Endothelial cell of umbilical vein (primary cell): Measurements from ENCODE around the gene ARL2BP. TPM values are rescaled to one million over a fixed set of nuclear protein-coding genes. Genes with fewer than 3 reads are reported as not detected.

Experiments
- BruUV-seq: library from RNA; stranded (reverse); fragments of 400-500 nt; replicated peaks from 2 replicates; lab custom pipeline; 2021; lab: Mats Ljungman, UMichigan
- CTCF ChIA-PET: fragments of 300-600, 350-600 bp; sonication (Branson Sonifier 250); formaldehyde crosslinking; loops from one replicate; lab custom pipeline; 2021; ENCODE audit warnings: antibody characterized with exemption, inconsistent platforms; lab: Charles Lee
- POLR2A ChIA-PET: fragments of 300-600, 350-600 bp; sonication (Branson Sonifier 250); formaldehyde crosslinking; loops from one replicate; lab custom pipeline; 2021; ENCODE audit warnings: antibody characterized with exemption, inconsistent platforms; lab: Charles Lee
- DNase-seq: peaks from one replicate; pipeline ENCODE4 v3.0.0-alpha.2; 2011; ENCODE audit warnings: low read depth, low spot score
- FAIRE-seq: peaks from 2 replicates; lab custom pipeline; 2011; peaks lifted over from hg19 to GRCh38; lab: Jason Lieb, UNC
- H2AFZ ChIP-seq: 2 replicates; pipeline ENCODE4 v1.6.0; 2012; ENCODE audit warnings: low read depth, low read length, control low read depth, inconsistent platforms
- H3K27ac ChIP-seq: 2 replicates; pipeline ENCODE4 v1.5.1; 2011; ENCODE audit warnings: low read depth, mild to moderate bottlenecking, control low read depth, low read length, moderate library complexity; ENCODE audit not compliant: insufficient read depth
- H3K27me3 ChIP-seq, 2 experiments: 2 replicates each; pipeline versions ENCODE4 v1.6.0 to v1.6.1; 2011; ENCODE audit warnings: low read length in 2 of 2, mixed read lengths in 1 of 2; ENCODE audit not compliant: control insufficient read depth in 2 of 2, insufficient read depth in 2 of 2
- H3K36me3 ChIP-seq, 2 experiments: 2 replicates in 1 of 2; 3 replicates in 1 of 2; pipeline ENCODE4 v1.5.1; 2011; ENCODE audit warnings: low read length in 2 of 2, mild to moderate bottlenecking in 1 of 2, moderate library complexity in 1 of 2; ENCODE audit not compliant: control insufficient read depth in 2 of 2, insufficient read depth in 2 of 2; ENCODE audit errors: extremely low read depth in 1 of 2
- H3K4me1 ChIP-seq: 3 replicates; pipeline ENCODE4 v1.5.1; 2011; ENCODE audit warnings: mild to moderate bottlenecking, low read length; ENCODE audit not compliant: control insufficient read depth, insufficient read depth; ENCODE audit errors: extremely low read depth
- H3K4me2 ChIP-seq: 2 replicates; pipeline ENCODE4 v1.6.1; 2011; ENCODE audit warnings: low read length, control low read depth, mixed read lengths; ENCODE audit not compliant: insufficient read depth
- H3K4me3 ChIP-seq, 3 experiments: fragments of 200-600 bp in 1 of 3; sonication (generic), shearing (Covaris generic) in 1 of 3; replicated peaks in 1 of 3; 2 replicates each; pipeline ENCODE4 v1.5.1; 2011 to 2016; ENCODE audit warnings: control low read depth in 3 of 3, low read length in 3 of 3, mild to moderate bottlenecking in 2 of 3, inconsistent platforms in 1 of 3, low read depth in 1 of 3, moderate library complexity in 1 of 3; ENCODE audit not compliant: insufficient read depth in 1 of 3
- H3K79me2 ChIP-seq: 2 replicates; pipeline ENCODE4 v1.6.0; 2012; ENCODE audit warnings: low read length, inconsistent platforms; ENCODE audit not compliant: control insufficient read depth, insufficient read depth
- H3K9ac ChIP-seq: replicated peaks from 2 replicates; pipeline ENCODE3; 2011; ENCODE audit warnings: low read length, control low read depth; ENCODE audit not compliant: insufficient read depth; ENCODE audit errors: extremely low read depth
- H3K9me1 ChIP-seq: replicated peaks from 3 replicates; pipeline ENCODE4 v1.6.0; 2011; ENCODE audit warnings: mild to moderate bottlenecking, low read length; ENCODE audit not compliant: control insufficient read depth, insufficient read depth; ENCODE audit errors: extremely low read depth
- H3K9me3 ChIP-seq: replicated peaks from 2 replicates; pipeline ENCODE4 v1.5.1; 2012; ENCODE audit warnings: low read length, inconsistent platforms; ENCODE audit not compliant: control insufficient read depth, insufficient read depth
- H4K20me1 ChIP-seq: replicated peaks from 2 replicates; pipeline ENCODE3; 2011; ENCODE audit warnings: mild to moderate bottlenecking, low read length; ENCODE audit not compliant: control insufficient read depth, insufficient read depth; ENCODE audit errors: extremely low read depth
- CTCF ChIP-seq, 2 donors: IDR thresholded peaks; 1 replicate in 1 of 2; 2 replicates in 1 of 2; pipeline ENCODE4 v1.5.1; 2011; ENCODE audit warnings: low read length in 2 of 2, mild to moderate bottlenecking in 2 of 2, moderate library complexity in 2 of 2, control low read depth in 1 of 2, inconsistent platforms in 1 of 2, low read depth in 1 of 2; ENCODE audit not compliant: insufficient read depth in 1 of 2; ENCODE audit errors: extremely low read depth in 1 of 2
- EZH2 ChIP-seq: IDR thresholded peaks from 2 replicates; pipeline ENCODE4 v1.6.1; 2012; ENCODE audit warnings: borderline replicate concordance, low read depth, mild to moderate bottlenecking, moderate library complexity, low read length, inconsistent platforms; ENCODE audit not compliant: severe bottlenecking
- FOS ChIP-seq: IDR thresholded peaks from 2 replicates; pipeline ENCODE4 v1.6.1; 2011; ENCODE audit warnings: mild to moderate bottlenecking, low read length, moderate library complexity, borderline replicate concordance; ENCODE audit not compliant: insufficient read depth
- GATA2 ChIP-seq: IDR thresholded peaks from 2 replicates; pipeline ENCODE4 v1.7.0; 2011; ENCODE audit warnings: low read depth, mild to moderate bottlenecking, moderate library complexity, mixed read lengths, low read length; ENCODE audit not compliant: insufficient read length, insufficient read depth
- JUN ChIP-seq: IDR thresholded peaks from 2 replicates; pipeline ENCODE4 v1.6.1; 2011; ENCODE audit warnings: borderline replicate concordance, low read depth; ENCODE audit not compliant: insufficient read length, insufficient read depth
- MAX ChIP-seq: IDR thresholded peaks from 2 replicates; pipeline ENCODE4 v1.6.1; 2011; ENCODE audit not compliant: insufficient read depth, insufficient read length
- MYC ChIP-seq: IDR thresholded peaks from one replicate; pipeline ENCODE4 v1.6.1; 2011; ENCODE audit warnings: mild to moderate bottlenecking, low read depth, low read length
- POLR2A ChIP-seq: IDR thresholded peaks from 2 replicates; pipeline ENCODE4 v1.6.1; 2012; ENCODE audit warnings: low read depth, mild to moderate bottlenecking, control low read depth, low read length
- POLR2AphosphoS5 ChIP-seq: IDR thresholded peaks from 2 replicates; pipeline ENCODE4 v1.6.1; 2012; ENCODE audit warnings: low read depth, mild to moderate bottlenecking, control low read depth, low read length, moderate library complexity; ENCODE audit not compliant: insufficient read depth
- dilution Hi-C: fragments of 300-500 bp; cut with MboI; formaldehyde crosslinking; loops from one replicate; pipeline ENCODE4 v1.15.0; 2019; ENCODE audit warnings: low sequenced_read_pairs; ENCODE audit not compliant: extremely low pct_ligation_motif_present
- intact Hi-C: fragments of 100-400 bp; cut with micrococcal nuclease; formaldehyde crosslinking; loops from one replicate; pipeline ENCODE4 v1.10.0; 2022
- polyA plus RNA-seq, 4 experiments: library from polyadenylated mRNA; depleted of rRNA in 3 of 4; stranded (reverse) in 3 of 4; unstranded in 1 of 4; fragments of >200 nt; gene quantifications; 2 replicates each; pipeline versions ENCODE4 v1.2.1 to v1.2.3, GENCODE V29; 2011 to 2012; ENCODE audit warnings: missing spikeins in 1 of 4
- total RNA-seq: library from RNA; stranded (reverse); gene quantifications from 2 replicates; pipeline ENCODE4 v1.2.3, GENCODE V29; 2021

Gene ARL2BP
- total and polyA plus RNA-seq, 2 donors (not counting 3 experiments of a cell fraction or from before 2014, with no cell fraction given) = 80.4 to 111 TPM

GRCh38 chr16:57213462-57213861, 31.6 kb upstream of the ARL2BP start:
- Histone ChIP-seq H3K9ac (no peak overlapping the region), H3K4me1 (no peaks in the 10 kb centered on the region), H3K79me2 (no peaks in the 10 kb centered on the region), H3K27ac (no peak overlapping the region), H3K36me3 (peaks cover 21 to 23% of the 10 kb centered on the region in 2 experiments), H3K9me1 (no peaks in the 10 kb centered on the region), H3K4me3 (no peak overlapping the region), H3K27me3 (no peaks in the 10 kb centered on the region), H3K4me2 (no peak overlapping the region), H2AFZ (no peak overlapping the region), H4K20me1 (no peaks in the 10 kb centered on the region), H3K9me3 (no peaks in the 10 kb centered on the region)
- BruUV-seq = no TSS peak
- no peak for DNase-seq
- CTCF ChIA-PET = interaction anchor here (1.2 to 1.7 kb wide), 2 partner anchors 9 to 19 kb away, joined by 3 to 4 read pairs; no protein-coding TSS in a partner anchor
- no peak for FAIRE-seq
- TF ChIP-seq JUN (no peak), EZH2 (no peak), MAX (no peak), POLR2AphosphoS5 (no peak), FOS (no peak), CTCF (IDR thresholded peaks at IDR 0.05; ENCODE audit: extremely low read depth in 1 of 2, insufficient read depth in 1 of 2, low read depth in 1 of 2, low read length in 2 of 2) (no peak), POLR2A (no peak), GATA2 (no peak), MYC (no peak)
- intact Hi-C loops (no loop called here), dilution Hi-C loops (no loop called here)
- POLR2A ChIA-PET = no interaction called here
